Activated T-cell treated with anti-CD3 and anti-CD28 coated beads, Interleukin-2, amount 50 U/mL, for 72 hours (primary cell): ENCODE data around the gene ZNF474. TPM values are rescaled to one million over a fixed set of nuclear protein-coding genes. Genes with fewer than 3 reads are reported as not detected.

Source experiments
- ATAC-seq, 2 donors: fragments of 150-1000 bp; cut with Tn5 transposase; replicated peaks in 1 of 2; 2 replicates each; pipeline ENCODE4 v1.10.0; 2021; ENCODE audit warnings: moderate library complexity in 2 of 2, mild to moderate bottlenecking in 1 of 2
- DNase-seq, 2 donors: peaks; one replicate each; pipeline ENCODE4 v3.0.0; 2021 to 2022; ENCODE audit warnings: mixed read lengths in 1 of 2
- H3K27ac Mint-ChIP-seq: one replicate; pipeline ENCODE4 v1.8.0; 2022; ENCODE audit warnings: mild to moderate bottlenecking, moderate library complexity, mixed read lengths
- H3K27me3 Mint-ChIP-seq: one replicate; pipeline ENCODE4 v1.8.0; 2022; ENCODE audit warnings: low read depth, mixed read lengths
- H3K36me3 Mint-ChIP-seq, 2 donors: one replicate each; pipeline ENCODE4 v1.8.0; 2022; ENCODE audit warnings: mixed read lengths in 2 of 2, mild to moderate bottlenecking in 1 of 2; ENCODE audit not compliant: insufficient read depth in 2 of 2
- H3K4me1 Mint-ChIP-seq: one replicate; pipeline ENCODE4 v1.8.0; 2022; ENCODE audit warnings: low read depth, mixed read lengths
- H3K4me3 Mint-ChIP-seq, 2 donors: one replicate each; pipeline ENCODE4 v1.8.0; 2022; ENCODE audit warnings: mild to moderate bottlenecking in 2 of 2, mixed read lengths in 2 of 2, moderate library complexity in 2 of 2
- H3K9me3 Mint-ChIP-seq, 2 donors: one replicate each; pipeline ENCODE4 v1.8.0; 2022; ENCODE audit warnings: mixed read lengths in 2 of 2
- total RNA-seq, 2 donors: library from RNA; stranded (reverse); gene quantifications; one replicate each; pipeline ENCODE4 v1.2.3, GENCODE V29; 2022

The ZNF474 gene
- total RNA-seq, 2 donors from 2014 or later = 0.12 TPM; not detected in 1

GRCh38 chr5:122165559-122166078 lies 36.3 kb downstream of the ZNF474 start:
- no peak for ATAC-seq
- no peak overlapping the region for H3K27ac Mint-ChIP-seq
- no peak overlapping the region for H3K4me3 Mint-ChIP-seq
- peaks cover 20% of the 10 kb centered on the region for H3K27me3 Mint-ChIP-seq
- no peaks in the 10 kb centered on the region for H3K36me3 Mint-ChIP-seq
- H3K9me3 Mint-ChIP-seq = no peaks in the 10 kb centered on the region
- no peak for DNase-seq
- H3K4me1 Mint-ChIP-seq = peaks cover 6% of the 10 kb centered on the region

GRCh38 chr5:122169350-122170103 lies 40.2 kb downstream of the ZNF474 start:
- Mint-ChIP-seq H3K4me1 (no peaks in the 10 kb centered on the region), H3K36me3 (no peaks in the 10 kb centered on the region), H3K27ac (no peak overlapping the region), H3K9me3 (no peaks in the 10 kb centered on the region), H3K27me3 (peaks cover 8% of the 10 kb centered on the region), H3K4me3 (no peak overlapping the region)
- no peak for DNase-seq
- no peak for ATAC-seq

- H3K27me3 Mint-ChIP-seq = peaks cover 8% of the 10 kb centered on the region
- DNase-seq (no peak), ATAC-seq (no peak)
- no peak overlapping the region for H3K27ac Mint-ChIP-seq
- no peaks in the 10 kb centered on the region for H3K36me3 Mint-ChIP-seq
- H3K9me3 Mint-ChIP-seq = no peaks in the 10 kb centered on the region
- no peak overlapping the region for H3K4me3 Mint-ChIP-seq
- H3K4me1 Mint-ChIP-seq = no peaks in the 10 kb centered on the region
Measured at GRCh38 chr5:122170620-122171019, 41.3 kb downstream of the ZNF474 start.

GRCh38 chr5:122172207-122172606 lies 42.9 kb downstream of the ZNF474 start:
- H3K9me3 Mint-ChIP-seq = no peaks in the 10 kb centered on the region
- H3K4me3 Mint-ChIP-seq = no peak overlapping the region
- H3K36me3 Mint-ChIP-seq = no peaks in the 10 kb centered on the region
- DNase-seq = no peak
- H3K4me1 Mint-ChIP-seq = no peaks in the 10 kb centered on the region
- ATAC-seq = no peak
- no peak overlapping the region for H3K27ac Mint-ChIP-seq
- H3K27me3 Mint-ChIP-seq = peaks cover 8% of the 10 kb centered on the region

- Mint-ChIP-seq H3K9me3 (no peaks in the 10 kb centered on the region), H3K4me1 (no peaks in the 10 kb centered on the region), H3K4me3 (no peak overlapping the region), H3K27ac (no peak overlapping the region), H3K36me3 (no peaks in the 10 kb centered on the region), H3K27me3 (no peaks in the 10 kb centered on the region)
- DNase-seq = no peak
- no peak for ATAC-seq
Measured at GRCh38 chr5:122173474-122174415, 44.4 kb downstream of the ZNF474 start.

- H3K27ac Mint-ChIP-seq = no peak overlapping the region
- peaks cover 6% of the 10 kb centered on the region for H3K27me3 Mint-ChIP-seq
- no peaks in the 10 kb centered on the region for H3K4me1 Mint-ChIP-seq
- no peaks in the 10 kb centered on the region for H3K36me3 Mint-ChIP-seq
- DNase-seq (no peak), ATAC-seq (no peak)
- H3K4me3 Mint-ChIP-seq = no peak overlapping the region
- peaks cover 1 to 2% of the 10 kb centered on the region in 2 donors for H3K9me3 Mint-ChIP-seq
Measured at GRCh38 chr5:122175091-122175490, 45.7 kb downstream of the ZNF474 start.

GRCh38 chr5:122175852-122176251 lies 46.5 kb downstream of the ZNF474 start:
- ATAC-seq (no peak), DNase-seq (no peak)
- peaks cover 1 to 2% of the 10 kb centered on the region in 2 donors for H3K9me3 Mint-ChIP-seq
- H3K36me3 Mint-ChIP-seq = no peaks in the 10 kb centered on the region
- H3K4me1 Mint-ChIP-seq = peaks cover 2% of the 10 kb centered on the region
- H3K27me3 Mint-ChIP-seq = peaks cover 6% of the 10 kb centered on the region
- no peak overlapping the region for H3K27ac Mint-ChIP-seq
- no peak overlapping the region for H3K4me3 Mint-ChIP-seq

GRCh38 chr5:122177161-122177560 lies 47.8 kb downstream of the ZNF474 start:
- H3K27me3 Mint-ChIP-seq = peaks cover 6% of the 10 kb centered on the region
- H3K27ac Mint-ChIP-seq = no peak overlapping the region
- H3K36me3 Mint-ChIP-seq = no peaks in the 10 kb centered on the region
- H3K4me3 Mint-ChIP-seq = no peak overlapping the region
- peaks cover 1 to 2% of the 10 kb centered on the region in 2 donors for H3K9me3 Mint-ChIP-seq
- H3K4me1 Mint-ChIP-seq = peaks cover 14% of the 10 kb centered on the region
- DNase-seq (no peak), ATAC-seq (no peak)

- peaks cover 19% of the 10 kb centered on the region for H3K4me1 Mint-ChIP-seq
- H3K4me3 Mint-ChIP-seq = no peak overlapping the region
- no peaks in the 10 kb centered on the region for H3K36me3 Mint-ChIP-seq
- DNase-seq = no peak
- no peak overlapping the region for H3K27ac Mint-ChIP-seq
- H3K9me3 Mint-ChIP-seq = peaks cover 1 to 2% of the 10 kb centered on the region in 2 donors
- ATAC-seq = no peak
- H3K27me3 Mint-ChIP-seq = peaks cover 15% of the 10 kb centered on the region
Measured at GRCh38 chr5:122179701-122180100, 50.4 kb downstream of the ZNF474 start.

- DNase-seq (no peak), ATAC-seq (peak in 1 of 2 donors; percentile 3)
- H3K36me3 Mint-ChIP-seq = no peaks in the 10 kb centered on the region
- no peak overlapping the region for H3K27ac Mint-ChIP-seq
- H3K9me3 Mint-ChIP-seq = peaks cover 1 to 2% of the 10 kb centered on the region in 2 donors
- H3K4me1 Mint-ChIP-seq = peaks cover 19% of the 10 kb centered on the region
- no peak overlapping the region for H3K4me3 Mint-ChIP-seq
- H3K27me3 Mint-ChIP-seq = peaks cover 15% of the 10 kb centered on the region
Measured at GRCh38 chr5:122180146-122180712, 50.9 kb downstream of the ZNF474 start.

- H3K27ac Mint-ChIP-seq = peak overlapping the region; percentile 34
- peaks cover 1 to 2% of the 10 kb centered on the region in 2 donors for H3K9me3 Mint-ChIP-seq
- peaks cover 19% of the 10 kb centered on the region for H3K4me1 Mint-ChIP-seq
- peak overlapping the region; percentile 19 to 45 for H3K4me3 Mint-ChIP-seq
- H3K36me3 Mint-ChIP-seq = no peaks in the 10 kb centered on the region
- ATAC-seq = peak; percentile 88 to 89
- no peak for DNase-seq
- peaks cover 19% of the 10 kb centered on the region for H3K27me3 Mint-ChIP-seq
Measured at GRCh38 chr5:122180863-122181548, 51.7 kb downstream of the ZNF474 start.

GRCh38 chr5:122181863-122182262 lies 52.5 kb downstream of the ZNF474 start:
- H3K4me3 Mint-ChIP-seq = peak overlapping the region in 1 of 2 donors; percentile 13

More at GRCh38 chr5:122181863-122182262, 52.5 kb downstream of the ZNF474 start:
- Mint-ChIP-seq H3K27me3 (peaks cover 19% of the 10 kb centered on the region), H3K4me1 (peaks cover 19% of the 10 kb centered on the region), H3K9me3 (peaks cover 1 to 2% of the 10 kb centered on the region in 2 donors), H3K36me3 (no peaks in the 10 kb centered on the region), H3K27ac (no peak overlapping the region)
- ATAC-seq (no peak), DNase-seq (no peak)
